ENCODE results near the gene ZCCHC3.
A peak's percentile ranks its signal among the peaks of the same experiment; 100 is the strongest.

Gene ZCCHC3

GRCh38 chr20:284172-284571, 13.2 kb upstream of the ZCCHC3 start:
- no peak for DNase-seq

DNA sequence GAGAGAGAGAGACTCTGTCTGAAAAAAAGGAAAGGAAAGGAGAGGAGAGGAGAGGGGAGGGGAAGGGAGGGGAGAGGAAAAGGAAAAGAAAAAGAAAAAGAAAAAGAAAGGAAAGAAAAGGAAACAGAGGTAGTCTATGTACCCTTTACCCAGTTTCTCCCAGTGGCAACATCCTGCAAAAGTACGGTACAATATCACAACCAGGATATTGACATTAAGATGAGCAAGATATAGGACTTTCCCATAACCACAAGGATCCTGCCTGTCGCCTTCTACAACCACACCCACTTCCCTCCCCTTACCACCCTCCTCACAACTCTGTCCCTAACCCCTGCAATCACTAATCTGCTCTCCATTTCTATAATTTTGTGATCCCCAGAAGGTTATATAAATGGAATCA, 10.9 kb upstream of the ZCCHC3 start:
- DNase-seq: no peak

DNA sequence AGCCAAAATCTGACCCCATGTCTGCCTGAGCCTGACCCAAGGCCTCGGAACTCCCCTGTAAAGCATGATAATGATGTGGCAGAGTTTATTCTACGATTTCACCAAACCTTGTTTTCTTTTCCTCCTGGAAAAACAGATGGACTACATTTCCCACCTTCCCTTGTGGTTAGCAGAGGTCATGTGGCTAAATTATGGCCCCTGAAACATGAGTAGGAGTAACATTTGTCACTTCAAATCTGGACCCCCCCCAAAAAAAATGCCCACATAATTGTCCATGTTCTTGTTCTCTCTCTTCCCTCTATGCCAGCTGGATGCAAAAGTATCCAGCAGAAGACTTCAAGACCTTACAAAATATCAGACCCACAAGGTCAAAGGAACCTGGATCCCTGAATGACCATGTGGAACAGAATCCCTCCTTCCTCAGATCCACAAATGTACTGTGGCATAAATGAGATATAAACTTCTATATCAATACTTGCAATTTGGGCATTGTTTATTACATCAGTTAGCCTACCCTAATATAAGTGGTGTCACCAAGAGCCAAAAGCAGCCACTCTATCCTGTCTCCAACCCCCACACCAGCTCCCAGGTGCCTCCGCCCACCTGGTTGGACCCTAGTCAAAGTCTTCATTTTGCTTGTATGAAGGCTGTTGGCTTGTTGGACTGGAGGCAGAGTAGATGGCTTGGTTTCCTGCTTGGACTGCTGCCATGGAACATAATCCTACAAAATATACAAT, 8.2 kb upstream of the ZCCHC3 start:
- no peak for DNase-seq

DNA sequence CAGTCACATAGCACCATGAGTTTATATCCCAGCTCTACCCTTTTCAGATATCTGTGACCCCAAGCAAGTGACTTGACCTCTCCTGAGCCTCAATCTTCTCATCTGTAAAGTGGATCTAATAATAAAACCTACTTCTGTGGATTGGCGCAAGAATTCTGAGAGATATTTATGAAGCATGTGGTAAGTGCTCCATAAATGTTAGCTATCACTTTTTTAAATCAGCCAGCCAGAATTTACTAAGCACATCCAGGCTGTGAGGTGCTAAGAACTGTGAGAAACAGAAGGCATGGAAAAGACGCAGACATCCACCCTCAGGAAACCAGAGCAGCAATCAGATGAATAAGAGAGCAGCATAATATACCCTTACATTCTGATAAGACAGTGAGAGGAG, 7.7 kb upstream of the ZCCHC3 start:
- no peak for DNase-seq

GRCh38 chr20:290084-290831, 7.1 kb upstream of the ZCCHC3 start, which contains the start of gene C20orf96:
C20orf96 (minus strand) TSS chr20:290750; CDS start chr20:290610, 140 bp downstream.
- peak; percentile 61 for DNase-seq

DNA sequence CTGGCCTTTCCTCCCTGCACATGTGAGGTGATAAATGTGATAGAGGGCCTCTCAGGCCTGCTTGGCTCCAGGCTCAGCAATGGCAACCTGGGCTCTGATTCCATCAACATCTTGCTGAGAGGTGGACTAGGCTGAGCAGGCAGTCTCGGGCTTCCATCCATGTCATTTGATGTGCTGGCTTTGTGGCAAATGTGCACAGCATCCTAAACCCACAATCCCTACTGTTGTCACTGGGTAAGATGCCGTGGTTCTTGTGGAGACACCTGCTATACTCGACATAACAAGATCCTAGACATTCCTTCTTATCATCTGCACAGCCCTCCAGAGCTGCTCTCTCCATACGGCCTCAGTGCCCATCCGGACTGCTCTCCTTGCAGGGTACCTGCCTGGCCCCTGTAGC, 2.8 kb upstream of the ZCCHC3 start:
- no peak for DNase-seq

DNA sequence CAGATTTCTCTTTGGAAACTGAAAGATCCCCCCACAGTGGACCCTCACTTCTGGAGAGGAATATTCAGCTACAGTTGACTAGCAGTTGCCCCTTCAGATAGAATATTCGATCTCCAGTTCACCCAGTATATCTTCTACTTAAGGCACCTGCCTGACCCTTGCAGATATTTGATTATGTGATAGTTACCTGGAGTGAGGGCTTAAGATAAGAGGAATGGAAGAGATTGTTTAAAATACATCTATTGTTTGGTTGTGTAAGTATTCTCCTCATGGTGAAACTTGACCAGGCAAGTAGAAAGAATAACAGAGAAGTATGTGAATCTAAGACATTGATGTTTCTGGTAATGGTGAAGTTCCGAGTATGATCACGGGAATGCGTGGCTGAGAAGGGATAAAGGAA, 1.6 kb upstream of the ZCCHC3 start:
- DNase-seq: no peak

DNA sequence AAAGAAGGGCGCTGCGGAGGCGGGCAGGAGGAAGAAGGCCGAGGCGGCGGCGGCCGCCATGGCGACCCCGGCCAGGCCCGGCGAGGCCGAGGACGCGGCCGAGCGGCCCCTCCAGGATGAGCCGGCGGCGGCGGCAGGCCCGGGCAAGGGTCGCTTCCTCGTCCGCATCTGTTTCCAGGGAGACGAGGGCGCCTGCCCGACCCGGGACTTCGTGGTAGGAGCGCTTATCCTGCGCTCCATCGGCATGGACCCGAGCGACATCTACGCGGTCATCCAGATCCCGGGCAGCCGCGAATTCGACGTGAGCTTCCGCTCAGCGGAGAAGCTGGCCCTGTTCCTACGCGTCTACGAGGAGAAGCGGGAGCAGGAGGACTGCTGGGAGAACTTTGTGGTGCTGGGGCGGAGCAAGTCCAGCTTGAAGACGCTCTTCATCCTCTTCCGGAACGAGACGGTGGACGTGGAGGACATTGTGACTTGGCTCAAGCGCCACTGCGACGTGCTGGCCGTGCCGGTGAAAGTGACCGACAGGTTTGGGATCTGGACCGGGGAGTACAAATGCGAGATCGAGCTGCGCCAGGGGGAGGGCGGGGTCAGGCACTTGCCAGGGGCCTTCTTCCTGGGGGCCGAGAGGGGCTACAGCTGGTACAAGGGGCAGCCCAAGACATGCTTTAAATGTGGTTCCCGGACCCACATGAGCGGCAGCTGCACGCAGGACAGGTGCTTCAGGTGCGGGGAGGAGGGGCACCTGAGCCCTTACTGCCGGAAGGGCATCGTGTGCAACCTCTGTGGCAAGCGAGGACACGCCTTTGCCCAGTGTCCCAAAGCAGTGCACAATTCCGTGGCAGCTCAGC, 780 bp downstream of the ZCCHC3 start:
- DNase-seq: peak; percentile 8

DNA sequence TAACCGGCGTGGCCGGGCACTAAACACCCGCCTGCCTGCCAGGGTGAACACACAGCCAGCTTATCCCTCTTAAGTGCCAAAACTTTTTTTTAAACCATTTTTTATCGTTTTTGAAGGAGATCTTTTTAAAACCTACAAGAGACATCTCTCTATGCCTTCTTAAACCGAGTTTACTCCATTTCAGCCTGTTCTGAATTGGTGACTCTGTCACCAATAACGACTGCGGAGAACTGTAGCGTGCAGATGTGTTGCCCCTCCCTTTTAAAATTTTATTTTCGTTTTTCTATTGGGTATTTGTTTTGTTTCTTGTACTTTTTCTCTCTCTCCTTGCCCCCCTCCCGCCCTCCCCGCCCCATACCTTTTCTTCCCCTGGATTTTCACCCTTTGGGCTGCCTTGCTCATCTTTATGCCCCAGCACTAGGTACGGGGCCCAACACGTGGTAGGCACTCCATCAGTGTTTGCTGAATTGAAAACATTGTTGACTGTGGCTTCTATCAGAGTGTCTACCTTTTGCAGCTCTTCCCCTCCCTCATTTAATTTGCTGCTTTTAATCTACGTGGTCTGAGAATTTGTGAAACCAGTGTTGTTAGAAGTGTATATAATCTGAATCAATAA, 1.5 kb downstream of the ZCCHC3 start:
- no peak for DNase-seq

DNA sequence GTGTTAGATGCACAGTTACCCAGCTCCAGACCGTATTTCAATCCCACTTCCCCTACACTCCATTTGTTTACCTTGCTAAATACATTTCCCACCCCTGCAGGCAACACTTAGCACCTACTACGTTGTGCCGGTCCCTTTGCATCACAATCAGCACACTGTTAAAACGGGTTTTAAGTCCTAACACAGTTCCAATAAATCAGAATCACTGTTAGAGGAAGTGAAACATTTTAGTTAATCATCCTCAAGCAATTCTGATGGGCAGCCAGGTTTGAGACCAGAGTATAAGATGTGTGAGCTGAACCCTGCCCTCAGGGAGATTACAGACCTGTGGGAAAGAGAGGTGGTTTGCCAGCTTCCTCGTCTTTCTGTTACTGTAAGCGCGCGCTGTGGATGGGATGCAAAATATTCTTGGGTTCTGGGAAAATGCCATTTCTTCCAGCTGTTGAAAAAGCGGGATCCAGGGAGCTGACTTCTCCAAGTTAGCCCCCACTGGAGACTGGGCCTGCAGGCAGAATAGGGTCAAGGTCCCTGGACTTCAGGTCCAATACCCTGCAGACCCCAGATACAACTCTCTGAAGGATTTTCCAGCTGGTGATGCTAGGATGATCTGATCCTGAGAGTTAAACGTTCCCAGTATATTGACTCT, 3.1 kb downstream of the ZCCHC3 start:
- no peak for DNase-seq

- DNase-seq: no peak
Observed at GRCh38 chr20:301886-302848, 4.8 kb downstream of the ZCCHC3 start.

DNA sequence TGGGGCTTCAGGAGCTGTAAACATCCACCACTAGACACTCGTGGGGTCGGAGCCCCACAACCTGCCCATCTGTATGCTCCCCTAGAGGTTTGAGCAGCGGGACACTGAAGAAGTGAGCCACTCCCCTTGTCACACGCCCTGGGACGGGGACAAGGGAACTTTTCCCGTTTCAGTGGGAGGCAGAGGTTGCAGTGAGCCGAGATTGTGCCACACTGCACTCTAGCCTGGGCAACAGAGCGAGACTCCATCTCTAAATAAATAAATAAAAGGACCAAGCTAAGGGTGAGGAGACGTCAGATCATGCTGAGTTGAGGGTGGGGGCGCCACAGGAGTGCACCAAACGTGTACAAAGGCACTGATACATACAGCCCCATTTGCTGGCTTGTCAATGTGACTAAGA, 8.4 kb downstream of the ZCCHC3 start:
- DNase-seq: no peak

GRCh38 chr20:308427-309038, 11.2 kb downstream of the ZCCHC3 start:
- no peak for DNase-seq

DNA sequence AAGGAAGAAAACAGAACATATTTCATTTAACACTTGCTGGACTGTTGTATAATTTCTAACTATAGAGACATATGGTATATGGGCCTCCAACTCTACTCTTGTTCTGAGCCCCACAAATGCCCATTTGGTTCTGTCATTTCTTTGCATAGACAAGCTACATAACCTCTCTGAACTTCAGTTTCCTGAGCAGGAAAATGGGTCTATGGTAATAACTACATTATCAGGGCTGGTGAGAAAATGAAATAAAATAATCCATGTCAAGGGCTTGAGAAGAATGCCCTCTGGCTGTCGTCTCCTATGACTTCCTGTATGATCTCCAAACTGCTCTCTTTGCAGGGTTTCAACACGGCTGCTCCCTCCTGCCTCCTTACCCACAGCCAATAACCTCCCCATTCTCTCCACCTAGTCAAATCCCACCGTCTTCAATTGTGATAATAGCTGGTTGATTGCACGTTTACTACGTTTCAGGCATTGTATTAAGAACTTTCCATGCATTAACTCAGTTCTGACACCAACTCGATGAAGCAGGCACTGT, 12.0 kb downstream of the ZCCHC3 start:
- DNase-seq: no peak

- peak; percentile 91 for DNase-seq
Observed at GRCh38 chr20:309841-310644, 12.7 kb downstream of the ZCCHC3 start.

GRCh38 chr20:310645-311044, 13.3 kb downstream of the ZCCHC3 start:
- no peak for DNase-seq

DNA sequence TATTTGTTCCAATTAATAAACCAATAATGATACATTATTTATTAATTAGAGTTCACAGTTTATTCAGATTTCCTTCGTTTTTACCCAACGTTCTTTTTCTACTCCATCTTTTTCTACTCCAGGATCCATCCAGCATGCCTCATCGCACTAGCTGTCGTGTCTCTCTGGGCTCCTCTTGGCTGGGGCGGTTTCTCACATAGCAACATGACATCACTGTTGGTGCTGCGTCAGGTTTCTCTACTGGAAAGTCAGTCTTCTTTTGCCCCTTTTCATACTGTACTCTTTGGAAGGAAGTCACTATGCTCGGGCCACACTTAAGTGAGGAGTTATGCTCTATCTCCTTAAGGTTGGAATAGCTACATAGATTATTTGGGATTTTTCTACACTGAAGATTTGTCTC, 14.2 kb downstream of the ZCCHC3 start:
- no peak for DNase-seq

GRCh38 chr20:312067-312466, 14.7 kb downstream of the ZCCHC3 start:
- no peak for DNase-seq

DNA sequence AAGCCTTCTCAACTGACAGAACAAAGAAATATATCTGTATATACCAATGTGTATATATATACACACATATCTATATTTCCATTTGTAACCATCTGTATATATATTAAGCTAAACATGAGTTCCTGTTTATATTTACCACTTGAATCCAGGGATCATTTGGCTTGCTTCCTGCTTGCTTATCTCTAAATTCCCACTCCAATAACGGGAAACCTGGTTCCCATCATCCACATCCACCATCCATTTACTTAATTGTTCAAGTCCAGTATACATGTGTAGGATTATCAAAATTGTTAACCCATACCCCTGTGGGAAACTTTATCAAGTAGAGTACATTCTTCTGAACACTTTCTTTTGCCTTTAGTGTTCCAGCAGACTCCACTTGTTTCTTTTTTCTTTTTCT, 15.5 kb downstream of the ZCCHC3 start:
- DNase-seq: no peak

DNA sequence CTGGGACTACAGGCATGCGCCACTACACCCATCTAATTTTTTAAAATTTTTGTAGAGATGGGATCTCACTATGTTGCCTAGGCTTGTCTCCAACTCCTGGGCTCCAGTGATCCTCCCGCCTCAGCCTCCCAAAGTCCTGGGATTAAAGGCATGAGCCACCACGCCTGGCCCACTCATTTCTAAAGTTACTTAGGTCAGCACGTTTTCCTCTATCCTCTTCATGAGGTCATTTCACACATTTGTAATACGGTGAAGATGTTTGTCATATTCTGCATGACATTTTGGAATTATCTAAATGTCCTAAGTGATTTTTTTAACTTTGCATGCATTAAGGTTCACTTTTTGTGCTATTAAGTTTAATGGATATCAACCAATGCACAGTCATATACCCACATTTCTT, 16.0 kb downstream of the ZCCHC3 start:
- no peak for DNase-seq
